Naive B cell (primary cell): ENCODE results near the gene REST. TPM values are rescaled to one million over a fixed set of nuclear protein-coding genes. Genes with fewer than 3 reads are reported as not detected.
"Not testable (repeated sequence)": the region's sequence is repeated elsewhere in the genome, so short reads cannot be mapped to it uniquely, and the experiment has no call there.

Source experiments
- ATAC-seq, 2 donors: fragments of 150-1000 bp; cut with Tn5 transposase; 2 replicates each; pipeline ENCODE4 v1.10.0; 2021; ENCODE audit warnings: low read depth in 2 of 2, mild to moderate bottlenecking in 2 of 2, moderate library complexity in 2 of 2
- DNase-seq: peaks from one replicate; pipeline ENCODE4 v3.0.0; 2022
- H3K27ac Mint-ChIP-seq, 6 donors: one replicate each; pipeline ENCODE4 v1.8.0; 2020 to 2022; ENCODE audit warnings: mild to moderate bottlenecking in 6 of 6, mixed read lengths in 6 of 6, moderate library complexity in 5 of 6, inconsistent platforms in 2 of 6
- H3K27me3 Mint-ChIP-seq, 3 donors: one replicate each; pipeline ENCODE4 v1.8.0; 2021 to 2022; ENCODE audit warnings: mixed read lengths in 3 of 3, mild to moderate bottlenecking in 1 of 3
- H3K36me3 Mint-ChIP-seq, 2 donors: one replicate each; pipeline ENCODE4 v1.8.0; 2020 to 2022; ENCODE audit warnings: mixed read lengths in 2 of 2, inconsistent platforms in 1 of 2, mild to moderate bottlenecking in 1 of 2
- H3K4me1 Mint-ChIP-seq, 3 donors: one replicate each; pipeline ENCODE4 v1.8.0; 2020 to 2022; ENCODE audit warnings: mixed read lengths in 3 of 3, inconsistent platforms in 1 of 3, mild to moderate bottlenecking in 1 of 3, moderate library complexity in 1 of 3
- H3K4me3 Mint-ChIP-seq, 8 donors: one replicate each; pipeline ENCODE4 v1.8.0; 2020 to 2022; ENCODE audit warnings: mild to moderate bottlenecking in 8 of 8, mixed read lengths in 8 of 8, moderate library complexity in 8 of 8, inconsistent platforms in 2 of 8
- H3K9me3 Mint-ChIP-seq, 7 donors: one replicate each; pipeline ENCODE4 v1.8.0; 2020 to 2022; ENCODE audit warnings: mixed read lengths in 7 of 7, mild to moderate bottlenecking in 5 of 7, inconsistent platforms in 2 of 7, moderate library complexity in 1 of 7
- polyA plus RNA-seq, 6 donors: library from polyadenylated mRNA; unstranded; fragments of 300-500 nt; fragmentation: Illumina TruSeq; gene quantifications; one replicate each; pipeline ENCODE4 v1.2.3, GENCODE V29; 2021; ENCODE audit warnings: low read depth in 6 of 6

Gene REST
- polyA plus RNA-seq, 6 donors from 2014 or later: 108 to 140 (median 130) TPM

DNA sequence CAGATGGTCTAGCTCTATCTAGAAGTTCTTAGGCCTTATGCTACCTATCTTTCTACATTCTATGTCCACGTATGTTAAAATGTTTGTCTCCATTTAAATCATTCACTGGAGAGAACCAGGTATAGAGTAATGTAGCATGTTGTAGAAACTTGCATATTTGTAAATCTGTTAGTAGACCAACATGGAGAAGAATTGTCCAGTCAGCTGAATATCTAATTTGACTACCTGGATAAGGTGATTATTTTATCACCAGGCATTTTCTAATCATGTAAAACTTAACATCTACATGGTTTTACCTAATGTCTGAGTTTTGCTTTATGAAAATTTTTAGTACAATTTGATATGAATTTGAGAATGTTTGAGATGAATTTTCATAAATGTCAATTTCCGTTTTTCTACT is 19.5 kb downstream of the REST start:
- DNase-seq (no peak), ATAC-seq (no peak)
- H3K36me3 Mint-ChIP-seq: peaks cover 19 to 22% of the 10 kb centered on the region in 2 donors
- H3K4me3 Mint-ChIP-seq: no peak overlapping the region
- peaks cover 6 to 11% (median 8%) of the 10 kb centered on the region in 3 donors for H3K4me1 Mint-ChIP-seq
- no peak overlapping the region for H3K27ac Mint-ChIP-seq
- no peaks in the 10 kb centered on the region for H3K9me3 Mint-ChIP-seq
- no peaks in the 10 kb centered on the region for H3K27me3 Mint-ChIP-seq

DNA sequence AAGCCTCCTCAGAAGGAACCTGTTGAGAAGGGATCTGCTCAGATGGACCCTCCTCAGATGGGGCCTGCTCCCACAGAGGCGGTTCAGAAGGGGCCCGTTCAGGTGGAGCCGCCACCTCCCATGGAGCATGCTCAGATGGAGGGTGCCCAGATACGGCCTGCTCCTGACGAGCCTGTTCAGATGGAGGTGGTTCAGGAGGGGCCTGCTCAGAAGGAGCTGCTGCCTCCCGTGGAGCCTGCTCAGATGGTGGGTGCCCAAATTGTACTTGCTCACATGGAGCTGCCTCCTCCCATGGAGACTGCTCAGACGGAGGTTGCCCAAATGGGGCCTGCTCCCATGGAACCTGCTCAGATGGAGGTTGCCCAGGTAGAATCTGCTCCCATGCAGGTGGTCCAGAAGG is 22.9 kb downstream of the REST start:
- no peaks in the 10 kb centered on the region for H3K9me3 Mint-ChIP-seq
- peaks cover 13 to 22% of the 10 kb centered on the region in 2 donors for H3K36me3 Mint-ChIP-seq
- H3K27ac Mint-ChIP-seq: no peak overlapping the region
- peaks cover 6 to 11% (median 8%) of the 10 kb centered on the region in 3 donors for H3K4me1 Mint-ChIP-seq
- H3K4me3 Mint-ChIP-seq: no peak overlapping the region
- DNase-seq (no peak), ATAC-seq (no peak)
- no peaks in the 10 kb centered on the region for H3K27me3 Mint-ChIP-seq

DNA sequence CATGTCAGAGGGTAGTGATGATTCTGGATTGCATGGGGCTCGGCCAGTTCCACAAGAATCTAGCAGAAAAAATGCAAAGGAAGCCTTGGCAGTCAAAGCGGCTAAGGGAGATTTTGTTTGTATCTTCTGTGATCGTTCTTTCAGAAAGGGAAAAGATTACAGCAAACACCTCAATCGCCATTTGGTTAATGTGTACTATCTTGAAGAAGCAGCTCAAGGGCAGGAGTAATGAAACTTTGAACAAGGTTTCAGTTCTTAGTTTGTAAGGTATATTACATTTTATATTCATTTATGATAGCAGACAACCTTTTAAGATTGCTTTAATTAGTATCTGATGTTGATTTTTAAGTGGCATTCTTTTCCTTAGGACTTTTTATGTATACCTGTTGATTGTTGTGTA is 24.2 kb downstream of the REST start:
- Mint-ChIP-seq H3K36me3 (peaks cover 13 to 23% of the 10 kb centered on the region in 2 donors), H3K27ac (peak overlapping the region in 1 of 6 donors; percentile 60), H3K27me3 (no peaks in the 10 kb centered on the region), H3K4me1 (peaks cover 6 to 11% (median 8%) of the 10 kb centered on the region in 3 donors), H3K4me3 (no peak overlapping the region), H3K9me3 (no peaks in the 10 kb centered on the region)
- no peak for DNase-seq
- no peak for ATAC-seq

DNA sequence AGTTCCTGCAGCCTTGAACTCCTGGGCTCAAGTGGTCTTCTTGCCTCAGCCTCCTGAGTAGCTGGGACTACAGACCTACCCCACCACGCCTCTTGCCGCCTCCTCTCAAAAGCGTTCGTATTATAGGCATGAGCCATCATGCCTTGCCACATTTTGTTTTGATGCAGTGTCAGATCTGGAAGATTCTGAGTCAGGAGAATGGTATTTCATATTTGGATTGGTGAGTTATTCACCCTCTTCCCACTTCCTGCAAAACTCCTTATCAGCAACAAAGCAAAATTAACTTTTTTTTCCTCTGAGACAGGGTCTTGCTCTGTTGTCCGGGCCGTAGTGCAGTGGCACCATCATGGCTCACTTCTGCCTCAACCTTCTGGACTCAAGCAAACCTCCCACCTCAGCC is 29.6 kb downstream of the REST start:
- Mint-ChIP-seq H3K27ac (peak overlapping the region in 2 of 6 donors; percentile 31 to 38), H3K4me3 (no peak overlapping the region), H3K27me3 (no peaks in the 10 kb centered on the region), H3K4me1 (peaks cover 0 to 10% (median 0%) of the 10 kb centered on the region in 3 donors), H3K9me3 (no peaks in the 10 kb centered on the region), H3K36me3 (peaks cover 15 to 16% of the 10 kb centered on the region in 2 donors)
- no peak for DNase-seq
- ATAC-seq: no peak

DNA sequence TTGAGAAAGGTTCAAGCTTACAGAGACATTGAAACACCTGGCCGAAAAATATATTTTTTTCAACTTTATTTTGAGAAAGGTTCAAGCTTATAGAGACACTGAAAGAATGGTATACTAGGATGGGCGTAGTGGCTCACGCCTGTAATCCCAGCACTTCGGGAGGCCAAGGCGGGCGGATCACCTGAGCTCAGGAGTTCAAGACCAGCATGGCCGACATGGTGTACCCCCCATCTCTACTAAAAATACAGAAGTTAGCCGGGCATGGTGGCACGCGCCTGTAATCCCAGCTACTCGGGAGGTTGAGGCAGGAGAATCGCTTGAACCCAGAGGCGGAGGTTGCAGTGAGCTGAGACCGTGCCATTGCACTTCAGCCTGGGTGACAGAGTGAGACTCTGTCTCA is 32.1 kb downstream of the REST start:
- Mint-ChIP-seq H3K4me1 (peaks cover 0 to 10% (median 0%) of the 10 kb centered on the region in 3 donors), H3K36me3 (peaks cover 15 to 16% of the 10 kb centered on the region in 2 donors)
- H3K27me3 Mint-ChIP-seq, ATAC-seq, H3K4me3 Mint-ChIP-seq, DNase-seq, H3K27ac Mint-ChIP-seq, H3K9me3 Mint-ChIP-seq: not testable (repeated sequence)

DNA sequence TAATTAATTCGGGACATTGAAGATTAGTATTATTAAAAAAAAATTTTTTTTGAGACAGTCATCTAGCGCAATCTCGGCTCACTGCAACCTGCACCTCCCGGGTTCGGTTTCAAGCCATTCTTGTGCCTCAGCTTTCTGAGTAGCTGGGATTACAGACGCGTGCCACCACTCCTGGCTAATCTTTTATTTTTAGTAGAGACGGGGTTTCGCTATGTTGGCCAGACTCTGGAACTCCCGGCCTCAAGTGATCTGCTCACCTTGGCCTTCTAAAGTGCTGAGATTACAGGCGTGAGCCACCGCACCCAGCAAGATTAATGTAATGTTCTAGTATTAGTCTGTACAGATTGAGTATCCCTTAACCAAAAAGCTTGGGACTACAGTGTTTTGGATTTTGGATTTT is 32.7 kb downstream of the REST start:
- Mint-ChIP-seq H3K27me3 (no peaks in the 10 kb centered on the region), H3K27ac (no peak overlapping the region), H3K36me3 (peaks cover 15 to 16% of the 10 kb centered on the region in 2 donors), H3K9me3 (no peaks in the 10 kb centered on the region), H3K4me3 (no peak overlapping the region), H3K4me1 (peaks cover 0 to 10% (median 0%) of the 10 kb centered on the region in 3 donors)
- ATAC-seq (no peak), DNase-seq (no peak)

DNA sequence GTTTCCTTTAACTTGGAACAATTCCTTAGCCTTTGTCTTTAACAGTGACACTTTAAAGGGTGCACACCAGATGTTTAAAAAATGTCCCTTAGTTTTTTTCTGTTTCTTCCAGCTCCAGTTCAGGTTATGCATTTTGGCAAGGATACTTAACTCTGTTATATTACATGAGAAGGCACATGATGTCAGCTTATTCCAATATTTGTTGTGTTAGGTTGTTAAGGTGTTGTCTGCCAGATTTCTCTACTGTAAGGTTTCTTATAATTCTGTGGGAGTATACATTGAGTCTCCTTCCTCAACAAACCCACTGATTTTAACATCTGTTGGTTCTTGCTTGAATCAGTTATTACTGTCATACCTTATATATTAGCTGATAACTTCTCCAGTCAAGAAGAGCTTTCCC is 33.3 kb downstream of the REST start:
- H3K27ac Mint-ChIP-seq: peak overlapping the region in 1 of 6 donors; percentile 64
- peaks cover 0 to 10% (median 0%) of the 10 kb centered on the region in 3 donors for H3K4me1 Mint-ChIP-seq
- peaks cover 15 to 16% of the 10 kb centered on the region in 2 donors for H3K36me3 Mint-ChIP-seq
- ATAC-seq (no peak), DNase-seq (no peak)
- no peaks in the 10 kb centered on the region for H3K27me3 Mint-ChIP-seq
- no peaks in the 10 kb centered on the region for H3K9me3 Mint-ChIP-seq
- no peak overlapping the region for H3K4me3 Mint-ChIP-seq

DNA sequence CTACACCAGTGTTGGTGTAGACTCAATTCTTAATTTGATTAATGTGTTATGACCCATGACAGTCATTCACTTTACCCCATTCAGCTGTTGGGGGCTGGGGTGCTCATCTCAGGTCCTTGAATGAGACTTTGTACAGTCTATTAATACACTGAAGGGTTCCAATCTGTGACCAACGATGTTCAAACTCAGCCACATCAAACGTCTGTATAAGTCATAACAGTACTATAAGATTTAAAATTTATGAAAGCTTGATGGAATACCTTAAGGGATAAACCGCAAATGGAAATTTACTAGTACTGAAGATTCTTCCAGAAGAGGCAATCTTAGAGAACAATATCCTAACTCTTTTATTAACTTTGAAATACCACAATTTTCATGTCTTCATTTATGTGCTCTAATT is 33.7 kb downstream of the REST start:
- Mint-ChIP-seq H3K4me1 (peaks cover 0 to 10% (median 0%) of the 10 kb centered on the region in 3 donors), H3K9me3 (no peaks in the 10 kb centered on the region), H3K27ac (no peak overlapping the region), H3K27me3 (no peaks in the 10 kb centered on the region), H3K36me3 (peaks cover 15 to 16% of the 10 kb centered on the region in 2 donors), H3K4me3 (no peak overlapping the region)
- no peak for ATAC-seq
- no peak for DNase-seq

DNA sequence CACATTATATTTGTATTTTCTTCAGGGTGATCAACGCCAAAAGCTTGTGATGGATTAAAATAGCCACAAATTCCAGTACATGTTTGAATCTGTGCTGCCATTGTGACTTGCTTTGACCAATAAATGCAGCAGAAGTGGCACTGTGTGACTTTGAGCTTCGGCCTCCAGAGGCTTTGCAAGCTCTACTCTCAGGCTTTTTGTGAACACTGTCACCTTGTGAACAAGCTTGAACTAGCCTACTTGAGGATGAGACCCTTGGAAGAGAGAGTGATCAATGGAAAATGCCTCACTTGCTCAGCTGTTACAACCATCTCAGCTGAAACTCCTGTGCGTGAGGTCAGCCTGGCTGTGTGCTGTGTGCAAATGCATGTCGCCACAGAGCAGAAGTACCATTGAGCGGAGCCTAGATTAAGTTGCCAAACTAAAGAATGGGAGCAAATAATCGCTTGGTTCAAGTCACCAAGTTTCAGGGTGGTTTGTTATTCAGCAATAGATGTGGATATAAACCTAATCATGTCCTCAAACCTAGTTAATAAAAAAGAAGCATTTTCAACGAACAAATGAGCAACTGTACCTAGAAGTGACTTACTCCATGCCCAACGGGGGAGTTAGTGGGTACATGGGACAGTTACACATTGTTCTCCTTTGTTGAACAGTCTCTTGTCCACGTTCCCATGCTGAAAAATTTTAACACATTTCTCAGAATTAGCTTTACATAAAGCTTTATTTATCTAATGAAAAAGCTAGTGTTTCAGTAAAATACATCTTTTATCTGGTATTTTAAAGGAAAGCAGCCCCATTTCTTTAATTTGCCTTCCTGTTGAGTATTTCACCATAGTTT is 46.2 kb downstream of the REST start:
- Mint-ChIP-seq H3K9me3 (no peaks in the 10 kb centered on the region), H3K36me3 (no peaks in the 10 kb centered on the region), H3K4me3 (no peak overlapping the region)

DNA sequence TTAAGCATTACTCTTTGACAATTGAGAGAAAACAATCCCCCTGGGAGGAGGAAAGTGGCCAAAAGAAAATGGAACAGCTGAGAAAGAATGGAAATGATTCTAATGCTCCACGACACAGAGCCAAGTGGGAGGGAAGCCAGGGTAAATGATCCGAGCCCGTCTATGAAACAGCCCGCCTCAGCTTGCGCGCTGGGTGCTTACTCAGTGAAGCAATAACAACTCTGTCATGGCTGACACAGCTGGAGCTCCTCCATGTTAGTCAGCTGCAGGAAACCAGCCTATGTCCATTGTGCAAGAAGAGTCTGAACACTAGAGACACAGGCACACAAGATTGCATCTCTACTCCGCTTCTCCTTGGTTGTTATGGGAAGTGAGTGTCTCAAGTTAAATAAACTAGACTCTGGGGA is 50.4 kb downstream of the REST start:
- ATAC-seq: no peak
- DNase-seq: no peak
- Mint-ChIP-seq H3K4me3 (no peak overlapping the region), H3K36me3 (peaks cover 0 to 5% of the 10 kb centered on the region in 2 donors), H3K27me3 (no peaks in the 10 kb centered on the region), H3K4me1 (no peaks in the 10 kb centered on the region), H3K27ac (no peak overlapping the region), H3K9me3 (no peaks in the 10 kb centered on the region)

More for the DNA sequence above, 46.2 kb downstream of the REST start:
- DNase-seq (no peak), ATAC-seq (no peak)
- H3K4me1 Mint-ChIP-seq: no peaks in the 10 kb centered on the region
- no peaks in the 10 kb centered on the region for H3K27me3 Mint-ChIP-seq
- H3K27ac Mint-ChIP-seq: no peak overlapping the region

DNA sequence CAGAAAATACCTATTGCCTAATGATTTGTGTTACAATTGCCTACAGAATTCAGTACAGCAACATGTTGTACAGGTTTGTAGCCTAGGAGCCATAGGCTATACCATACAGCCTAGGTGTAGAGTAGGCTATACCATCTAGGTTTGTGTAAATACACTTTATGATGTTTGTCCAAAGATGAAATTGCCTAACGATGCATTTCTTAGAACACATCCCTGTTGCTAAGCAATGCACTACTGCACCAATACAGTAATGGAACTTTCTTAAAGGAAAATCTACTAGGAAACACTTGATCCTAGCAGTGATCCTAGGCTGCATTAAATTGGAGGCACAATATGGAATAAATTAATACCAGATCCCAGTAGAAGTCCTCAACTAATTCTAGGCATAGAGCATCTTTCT is 51.4 kb downstream of the REST start:
- DNase-seq (no peak), ATAC-seq (no peak)
- Mint-ChIP-seq H3K4me3 (no peak overlapping the region), H3K4me1 (no peaks in the 10 kb centered on the region), H3K27me3 (no peaks in the 10 kb centered on the region), H3K27ac (no peak overlapping the region), H3K9me3 (no peaks in the 10 kb centered on the region), H3K36me3 (peaks cover 0 to 5% of the 10 kb centered on the region in 2 donors)

DNA sequence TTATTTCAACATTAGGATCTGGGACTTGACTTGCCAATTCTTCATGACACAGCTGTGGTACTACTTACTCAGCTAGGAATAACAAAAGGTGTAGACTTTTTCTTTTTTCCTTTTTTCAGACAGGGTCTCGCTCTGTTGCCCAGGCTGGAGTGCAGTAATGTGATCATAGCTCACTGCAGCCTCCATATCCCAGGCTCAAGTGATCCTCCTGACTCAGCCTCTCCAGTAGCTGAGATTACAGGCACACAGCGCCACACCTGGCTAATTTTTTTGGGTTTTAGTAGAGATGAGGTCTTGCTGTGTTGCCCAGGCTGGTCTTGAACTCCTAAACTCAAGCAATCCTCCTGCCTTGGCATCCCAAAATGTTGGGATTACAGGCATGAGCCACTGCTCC is 53.4 kb downstream of the REST start:
- H3K36me3 Mint-ChIP-seq: peaks cover 7 to 11% of the 10 kb centered on the region in 2 donors
- DNase-seq (no peak), ATAC-seq (no peak)
- no peaks in the 10 kb centered on the region for H3K9me3 Mint-ChIP-seq
- peak overlapping the region in 2 of 6 donors; percentile 9 to 29 for H3K27ac Mint-ChIP-seq
- no peaks in the 10 kb centered on the region for H3K4me1 Mint-ChIP-seq
- no peaks in the 10 kb centered on the region for H3K27me3 Mint-ChIP-seq
- no peak overlapping the region for H3K4me3 Mint-ChIP-seq

DNA sequence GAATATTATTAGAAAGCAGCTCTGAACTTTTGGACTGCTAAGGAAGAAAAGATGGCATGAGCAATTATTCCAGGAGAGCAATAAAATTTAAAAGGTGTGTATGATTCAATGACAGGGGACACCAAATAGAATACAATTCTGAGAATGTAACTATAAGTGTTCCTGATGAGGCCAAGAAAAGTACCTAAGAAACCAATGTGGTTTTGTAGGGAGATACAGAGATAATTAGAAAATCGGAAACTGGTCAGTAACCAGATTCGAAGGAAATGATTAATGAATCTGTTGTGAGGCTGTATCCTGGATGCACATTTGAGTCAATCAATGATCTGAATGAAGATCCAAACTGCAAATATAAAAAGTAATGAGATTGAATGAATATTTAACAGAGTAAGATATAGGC is 63.7 kb downstream of the REST start:
- Mint-ChIP-seq H3K27me3 (no peaks in the 10 kb centered on the region), H3K4me3 (no peak overlapping the region), H3K27ac (no peak overlapping the region), H3K9me3 (peaks cover 0 to 2% (median 0%) of the 10 kb centered on the region in 7 donors), H3K36me3 (peaks cover 14 to 23% of the 10 kb centered on the region in 2 donors), H3K4me1 (peaks cover 15 to 25% (median 17%) of the 10 kb centered on the region in 3 donors)
- DNase-seq: no peak
- ATAC-seq: no peak

DNA sequence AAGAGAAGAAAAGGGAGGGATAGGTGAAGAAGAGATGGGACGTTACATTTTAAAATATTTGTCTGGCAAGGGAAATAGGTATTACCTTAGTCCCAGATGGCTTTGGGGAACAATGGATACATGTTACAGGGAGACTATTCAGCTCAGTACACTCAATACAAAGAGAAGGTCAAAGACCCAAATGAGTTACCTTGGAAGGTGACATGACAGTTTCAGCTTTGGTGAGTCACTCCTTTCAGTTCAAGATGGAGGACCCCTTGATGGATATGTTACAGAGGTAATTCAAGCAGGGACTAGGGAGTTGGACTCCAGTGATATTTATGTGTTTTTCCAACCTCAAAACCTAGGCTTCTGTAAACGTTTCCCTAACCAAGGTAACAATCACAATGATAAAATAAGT is 64.7 kb downstream of the REST start:
- peaks cover 0 to 3% (median 0%) of the 10 kb centered on the region in 7 donors for H3K9me3 Mint-ChIP-seq
- H3K4me1 Mint-ChIP-seq: peaks cover 18 to 32% (median 21%) of the 10 kb centered on the region in 3 donors
- peak overlapping the region in 2 of 6 donors; percentile 12 to 21 for H3K27ac Mint-ChIP-seq
- no peaks in the 10 kb centered on the region for H3K27me3 Mint-ChIP-seq
- no peak for DNase-seq
- ATAC-seq: no peak
- H3K4me3 Mint-ChIP-seq: peak overlapping the region in 2 of 8 donors; percentile 16 to 69
- peaks cover 14 to 27% of the 10 kb centered on the region in 2 donors for H3K36me3 Mint-ChIP-seq
